H9 (cell line): Measurements from ENCODE around the gene CLPSL1. TPM values are rescaled to one million over a fixed set of nuclear protein-coding genes. Genes with fewer than 3 reads are reported as not detected.
A peak's percentile ranks its signal among the peaks of the same experiment; 100 is the strongest.

Experiments
- DNase-seq: peaks from one replicate; pipeline ENCODE4 v3.0.0-alpha.2; 2017
- H2AFZ ChIP-seq: one replicate; pipeline ENCODE4 v1.6.1; 2013; ENCODE audit warnings: mild to moderate bottlenecking, low read length, control low read depth, moderate library complexity
- H2AK5ac ChIP-seq: 2 replicates; pipeline ENCODE4 v1.6.1; 2013; ENCODE audit warnings: low read length, control low read depth, mixed read lengths; ENCODE audit not compliant: insufficient read length
- H2BK120ac ChIP-seq: one replicate; pipeline ENCODE4 v1.6.1; 2013; ENCODE audit warnings: low read depth, mild to moderate bottlenecking, low read length, control low read depth, inconsistent platforms; ENCODE audit not compliant: poor library complexity, severe bottlenecking
- H2BK12ac ChIP-seq: 2 replicates; pipeline ENCODE4 v1.6.1; 2013; ENCODE audit warnings: low read length, control low read depth, mixed read lengths, low read depth; ENCODE audit not compliant: insufficient read length
- H2BK15ac ChIP-seq: 2 replicates; pipeline ENCODE4 v1.6.1; 2013; ENCODE audit warnings: low read depth, low read length, control low read depth
- H2BK20ac ChIP-seq: one replicate; pipeline ENCODE4 v1.6.1; 2013; ENCODE audit warnings: low read depth, mild to moderate bottlenecking, low read length, control low read depth, inconsistent platforms; ENCODE audit not compliant: poor library complexity, severe bottlenecking
- H2BK5ac ChIP-seq: 2 replicates; pipeline ENCODE4 v1.6.1; 2013; ENCODE audit warnings: low read length, control low read depth, mixed read lengths; ENCODE audit not compliant: insufficient read length
- H3K14ac ChIP-seq: 2 replicates; pipeline ENCODE4 v1.6.1; 2013; ENCODE audit warnings: low read length, control low read depth; ENCODE audit not compliant: insufficient read depth
- H3K18ac ChIP-seq: 2 replicates; pipeline ENCODE4 v1.6.1; 2013; ENCODE audit warnings: low read depth, mild to moderate bottlenecking, mixed read lengths, low read length, control low read depth; ENCODE audit not compliant: insufficient read length
- H3K23ac ChIP-seq: 2 replicates; pipeline ENCODE4 v1.6.1; 2013; ENCODE audit warnings: low read length, control low read depth, mixed read lengths, low read depth; ENCODE audit not compliant: insufficient read length
- H3K23me2 ChIP-seq: 2 replicates; pipeline ENCODE4 v1.6.1; 2013; ENCODE audit warnings: low read depth, mild to moderate bottlenecking, mixed read lengths, low read length, control low read depth; ENCODE audit not compliant: insufficient read length, poor library complexity, severe bottlenecking
- H3K27ac ChIP-seq: 2 replicates; pipeline ENCODE4 v1.5.1; 2013; ENCODE audit warnings: low read length, control low read depth, mixed read lengths, low read depth; ENCODE audit not compliant: insufficient read length
- H3K27me3 ChIP-seq: 2 replicates; pipeline ENCODE4 v1.6.1; 2013; ENCODE audit warnings: low read length, control low read depth, inconsistent platforms; ENCODE audit not compliant: insufficient read depth
- H3K4ac ChIP-seq: 2 replicates; pipeline ENCODE4 v1.6.1; 2013; ENCODE audit warnings: low read depth, mild to moderate bottlenecking, control low read depth, inconsistent platforms, low read length, moderate library complexity
- H3K4me1 ChIP-seq: 2 replicates; pipeline ENCODE4 v1.6.1; 2013; ENCODE audit warnings: low read length, control low read depth, inconsistent platforms; ENCODE audit not compliant: insufficient read depth
- H3K4me2 ChIP-seq: 2 replicates; pipeline ENCODE4 v1.6.1; 2013; ENCODE audit warnings: low read length, control low read depth, mixed read lengths; ENCODE audit not compliant: insufficient read length, insufficient read depth
- H3K56ac ChIP-seq: 2 replicates; pipeline ENCODE4 v1.6.1; 2013; ENCODE audit warnings: low read depth, mild to moderate bottlenecking, mixed read lengths, low read length, control low read depth; ENCODE audit not compliant: insufficient read length
- H3K79me1 ChIP-seq: 2 replicates; pipeline ENCODE4 v1.6.1; 2013; ENCODE audit warnings: low read depth, mild to moderate bottlenecking, moderate library complexity, low read length, control low read depth, inconsistent platforms; ENCODE audit not compliant: insufficient read depth, poor library complexity, severe bottlenecking
- H3K79me2 ChIP-seq: 2 replicates; pipeline ENCODE4 v1.6.1; 2013; ENCODE audit warnings: low read length, control low read depth, inconsistent platforms; ENCODE audit not compliant: insufficient read depth
- H3K9ac ChIP-seq: 2 replicates; pipeline ENCODE4 v1.6.1; 2013; ENCODE audit warnings: low read length, control low read depth, mixed read lengths; ENCODE audit not compliant: insufficient read length; ENCODE audit errors: extremely low read depth
- H3K9me3 ChIP-seq: one replicate; pipeline ENCODE4 v1.6.1; 2013; ENCODE audit warnings: low read depth, low read length, inconsistent platforms; ENCODE audit not compliant: control insufficient read depth
- H3T11ph ChIP-seq: one replicate; pipeline ENCODE4 v1.6.1; 2013; ENCODE audit warnings: mild to moderate bottlenecking, low read length, control low read depth, inconsistent platforms
- H4K20me1 ChIP-seq: one replicate; pipeline ENCODE4 v1.6.1; 2013; ENCODE audit not compliant: control insufficient read depth, insufficient read length, insufficient read depth
- H4K5ac ChIP-seq: 2 replicates; pipeline ENCODE4 v1.6.1; 2013; ENCODE audit warnings: low read depth, mild to moderate bottlenecking, mixed read lengths, low read length, control low read depth; ENCODE audit not compliant: insufficient read length
- H4K8ac ChIP-seq: replicated peaks from 2 replicates; pipeline ENCODE4 v1.6.1; 2013; ENCODE audit warnings: low read length, control low read depth, mixed read lengths, low read depth; ENCODE audit not compliant: insufficient read length
- H4K91ac ChIP-seq: 2 replicates; pipeline ENCODE4 v1.6.1; 2013; ENCODE audit warnings: low read depth, mild to moderate bottlenecking, moderate library complexity, mixed read lengths, low read length, control low read depth; ENCODE audit not compliant: insufficient read length
- H3K27ac Mint-ChIP-seq, 3 experiments: 2 replicates in 2 of 3; 3 replicates in 1 of 3; pipeline ENCODE4 v1.8.0; 2020 to 2021; ENCODE audit warnings: mixed read lengths in 3 of 3, mild to moderate bottlenecking in 1 of 3, moderate library complexity in 1 of 3
- H3K27me3 Mint-ChIP-seq: 2 replicates; pipeline ENCODE4 v1.8.0; 2021; ENCODE audit warnings: low read depth, mild to moderate bottlenecking, moderate library complexity, mixed read lengths
- H3K36me3 Mint-ChIP-seq, 3 experiments: 2 replicates in 2 of 3; 3 replicates in 1 of 3; pipeline ENCODE4 v1.8.0; 2020 to 2021; ENCODE audit warnings: low read depth in 3 of 3, mixed read lengths in 3 of 3; ENCODE audit not compliant: insufficient read depth in 1 of 3
- H3K4me1 Mint-ChIP-seq, 2 experiments: 2 replicates each; pipeline ENCODE4 v1.8.0; 2020; ENCODE audit warnings: mixed read lengths in 2 of 2
- H3K4me3 Mint-ChIP-seq, 2 experiments: 2 replicates in 1 of 2; 3 replicates in 1 of 2; pipeline ENCODE4 v1.8.0; 2020 to 2021; ENCODE audit warnings: mild to moderate bottlenecking in 2 of 2, mixed read lengths in 2 of 2, moderate library complexity in 1 of 2
- H3K9me3 Mint-ChIP-seq, 2 experiments: 2 replicates in 1 of 2; 3 replicates in 1 of 2; pipeline ENCODE4 v1.8.0; 2020; ENCODE audit warnings: mild to moderate bottlenecking in 2 of 2, mixed read lengths in 2 of 2, moderate library complexity in 1 of 2
- CTCF ChIP-seq: fragments of 200-600 bp; sonication (generic); conservative IDR thresholded peaks from 3 replicates; pipeline ENCODE4 v1.8.0; 2021; ENCODE audit warnings: antibody characterized with exemption, mild to moderate bottlenecking
- WGBS: extraction: QIAGEN DNeasy Blood & Tissue Kit; methylation state at CpG from one replicate; pipeline ENCODE4 v1.1.7; 2013; ENCODE audit warnings: missing lambda C conversion rate, low lambda C conversion rate, mixed read lengths; ENCODE audit not compliant: insufficient read length; ENCODE audit errors: extremely low coverage; 5-methylcytosine and 5-hydroxymethylcytosine counted together
- total RNA-seq: library from RNA; stranded (reverse); gene quantifications from 2 replicates; pipeline ENCODE4 v1.2.1, GENCODE V29; 2021

Gene CLPSL1
- total RNA-seq, 1 experiment from 2014 or later = not detected

- Histone ChIP-seq H3K14ac (peak overlapping the region; percentile 75; the same call in 1 of the 2 replicates), H2BK12ac (peak overlapping the region; percentile 59), H3K4ac (no peak overlapping the region), H4K5ac (peak overlapping the region; percentile 54), H3K18ac (peak overlapping the region; percentile 95), H2BK120ac (peak overlapping the region; percentile 0), H3K23me2 (no peaks in the 10 kb centered on the region), H3T11ph (peak overlapping the region; percentile 74), H4K91ac (peak overlapping the region; percentile 15), H3K27me3 (no peaks in the 10 kb centered on the region), H2BK20ac (no peak overlapping the region), H2AFZ (no peak overlapping the region), H3K4me1 (peaks cover 7% of the 10 kb centered on the region; the same call in 1 of the 2 replicates), H4K8ac (no peak overlapping the region), H3K79me2 (no peaks in the 10 kb centered on the region), H2BK5ac (peak overlapping the region; percentile 91), H3K23ac (no peak overlapping the region), H3K9me3 (no peaks in the 10 kb centered on the region), H3K56ac (no peak overlapping the region), H4K20me1 (no peaks in the 10 kb centered on the region), H2BK15ac (no peak overlapping the region), H3K9ac (peak overlapping the region; percentile 30), H3K79me1 (no peaks in the 10 kb centered on the region), H2AK5ac (peak overlapping the region; percentile 19), H3K27ac (peak overlapping the region; percentile 87), H3K4me2 (peak overlapping the region; percentile 13)
- no CpG with 5 or more reads among the region's 5 CpGs for whole genome bisulfite sequencing
- no peaks in the 10 kb centered on the region for H3K27me3 Mint-ChIP-seq
- H3K27ac Mint-ChIP-seq = peak overlapping the region; percentile 97 to 99 (median 98)
- peak; percentile 74 for DNase-seq
- no peak for TF ChIP-seq CTCF
- no peaks in the 10 kb centered on the region for H3K9me3 Mint-ChIP-seq
- no peaks in the 10 kb centered on the region for H3K36me3 Mint-ChIP-seq
- H3K4me3 Mint-ChIP-seq = peak overlapping the region; percentile 43 to 45
- peaks cover 58 to 67% of the 10 kb centered on the region in 2 experiments for H3K4me1 Mint-ChIP-seq
Observed at GRCh38 chr6:35739645-35740524, 40.9 kb upstream of the CLPSL1 start.
